Muscle layer of colon (tissue), 2 donors: ENCODE results near the gene PUM1.

ENCODE experiments used
- H3K27ac ChIP-seq: one replicate; pipeline ENCODE4 v1.7.0; 2013; ENCODE audit warnings: low read depth, mild to moderate bottlenecking, low read length, moderate library complexity
- H3K27me3 ChIP-seq, 2 donors: one replicate each; pipeline ENCODE4 v1.7.0; 2013; ENCODE audit warnings: low read length in 2 of 2, mild to moderate bottlenecking in 2 of 2; ENCODE audit not compliant: insufficient read depth in 2 of 2, control insufficient read depth in 1 of 2
- H3K36me3 ChIP-seq: one replicate; pipeline ENCODE4 v1.7.0; 2013; ENCODE audit warnings: mild to moderate bottlenecking, low read length; ENCODE audit not compliant: insufficient read depth
- H3K4me1 ChIP-seq: one replicate; pipeline ENCODE4 v1.7.0; 2013; ENCODE audit warnings: mild to moderate bottlenecking, low read length; ENCODE audit not compliant: insufficient read depth
- H3K4me3 ChIP-seq, 2 donors: one replicate each; pipeline ENCODE4 v1.7.0; 2013; ENCODE audit warnings: low read length in 2 of 2, low read depth in 1 of 2, mild to moderate bottlenecking in 1 of 2, moderate library complexity in 1 of 2
- H3K9ac ChIP-seq: one replicate; pipeline ENCODE4 v1.7.0; 2013; ENCODE audit warnings: low read length
- H3K9me3 ChIP-seq: one replicate; pipeline ENCODE4 v1.7.0; 2013; ENCODE audit warnings: mild to moderate bottlenecking, low read length
- donor health status: abdominal sarcoma.
- donor health status: Adenocarcinoma of cecum.

PUM1 gene

DNA sequence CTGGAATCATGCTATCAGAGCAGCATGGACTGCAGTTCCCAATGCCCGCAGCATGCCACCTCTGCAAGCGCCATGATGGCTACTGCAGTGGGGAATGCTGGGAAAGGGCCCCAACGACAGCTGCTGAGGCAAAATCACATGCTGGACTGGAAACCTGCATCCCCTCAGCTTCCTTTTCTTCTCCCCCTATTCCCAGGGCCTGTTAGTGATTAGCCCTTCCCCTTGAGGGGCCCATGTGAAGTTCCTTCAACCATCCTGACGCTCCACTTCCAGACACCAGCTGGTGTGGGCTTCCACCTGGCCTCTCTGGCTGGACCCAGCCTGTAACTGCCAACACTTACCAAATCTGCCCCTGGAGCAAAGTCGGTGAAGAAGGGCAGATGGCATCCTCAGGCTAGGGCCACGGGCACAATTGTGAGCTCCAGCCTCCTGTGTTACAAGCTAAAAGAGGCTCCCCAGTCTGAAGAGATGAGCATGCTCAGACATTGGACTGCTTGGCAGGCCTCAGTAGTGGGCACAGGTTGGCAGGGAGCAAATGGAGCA is 134.8 kb downstream of the PUM1 start:
- H3K4me3 ChIP-seq = no peak overlapping the region
- H3K27me3 ChIP-seq = no peaks in the 10 kb centered on the region
- H3K36me3 ChIP-seq = peaks cover 40% of the 10 kb centered on the region
- peaks cover 10% of the 10 kb centered on the region for H3K4me1 ChIP-seq
- no peaks in the 10 kb centered on the region for H3K9me3 ChIP-seq
- H3K9ac ChIP-seq = no peak overlapping the region
- no peak overlapping the region for H3K27ac ChIP-seq

DNA sequence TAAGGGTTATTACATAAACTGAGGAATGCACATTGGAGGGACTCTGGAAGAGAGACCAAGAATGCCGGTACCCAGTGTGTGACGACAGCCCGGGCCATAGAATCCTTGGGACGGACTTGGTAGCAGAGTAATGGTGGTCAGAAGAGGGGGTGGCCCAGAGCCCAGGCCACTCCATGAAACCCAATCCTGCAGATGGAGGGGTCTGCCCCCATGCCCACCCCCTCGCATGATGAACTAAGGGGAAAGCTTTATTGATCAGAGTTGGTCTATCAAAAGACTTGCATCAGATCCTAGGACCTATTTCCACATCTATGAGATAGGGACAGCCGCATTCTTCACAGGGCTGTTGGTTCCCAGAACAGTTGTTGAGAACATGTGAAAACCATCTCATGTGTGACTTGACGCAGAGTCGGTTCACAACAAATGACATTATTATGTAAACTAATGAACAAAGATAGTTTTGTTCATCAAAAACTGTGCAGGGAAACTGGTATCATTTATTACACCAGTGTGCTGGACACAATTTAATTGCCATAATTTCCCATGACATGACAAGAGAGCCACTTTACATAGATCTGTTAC is 135.5 kb downstream of the PUM1 start:
- Histone ChIP-seq H3K9ac (no peak overlapping the region), H3K9me3 (no peaks in the 10 kb centered on the region), H3K27ac (no peak overlapping the region), H3K27me3 (no peaks in the 10 kb centered on the region), H3K4me1 (peaks cover 10% of the 10 kb centered on the region), H3K4me3 (no peak overlapping the region), H3K36me3 (peaks cover 35% of the 10 kb centered on the region)

DNA sequence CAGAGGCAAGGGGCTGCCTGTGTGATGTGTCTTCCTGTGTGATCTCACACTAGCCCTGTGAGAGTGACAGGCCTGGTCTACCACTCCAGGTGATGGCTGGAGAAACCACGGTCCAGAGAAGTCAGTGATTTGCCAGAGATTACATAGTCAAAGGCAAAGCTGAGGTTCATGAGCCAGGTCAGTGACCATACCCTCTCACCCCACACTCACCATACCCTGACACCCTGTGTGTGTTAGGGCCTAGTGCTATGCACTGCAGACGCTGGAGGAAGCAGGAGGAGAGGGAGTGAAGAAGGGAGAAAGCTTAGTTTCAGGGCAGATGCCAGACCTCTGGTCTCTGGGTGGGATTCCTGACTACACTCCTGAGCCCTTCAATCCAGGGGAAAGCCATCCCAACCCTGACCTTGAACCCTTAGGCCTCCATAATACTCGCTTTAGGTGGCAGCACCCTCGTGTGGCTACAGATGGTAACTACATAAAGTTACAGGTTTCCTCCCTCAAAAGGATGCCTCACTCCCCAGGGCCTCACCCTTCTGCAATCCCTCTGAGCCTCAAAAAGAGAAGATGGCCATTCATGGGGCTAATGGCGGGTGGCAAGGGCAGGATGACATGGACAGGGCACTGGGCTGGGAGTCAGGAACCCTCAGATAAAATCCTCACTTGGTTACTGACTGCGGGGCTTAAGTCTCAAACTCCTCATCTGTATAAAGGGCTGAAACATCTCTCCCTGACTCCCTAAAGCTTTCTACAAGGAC is 136.2 kb downstream of the PUM1 start:
- Histone ChIP-seq H3K27me3 (no peaks in the 10 kb centered on the region), H3K9ac (no peak overlapping the region), H3K4me1 (peaks cover 10% of the 10 kb centered on the region), H3K9me3 (no peaks in the 10 kb centered on the region), H3K4me3 (no peak overlapping the region), H3K36me3 (peaks cover 28% of the 10 kb centered on the region), H3K27ac (no peak overlapping the region)

DNA sequence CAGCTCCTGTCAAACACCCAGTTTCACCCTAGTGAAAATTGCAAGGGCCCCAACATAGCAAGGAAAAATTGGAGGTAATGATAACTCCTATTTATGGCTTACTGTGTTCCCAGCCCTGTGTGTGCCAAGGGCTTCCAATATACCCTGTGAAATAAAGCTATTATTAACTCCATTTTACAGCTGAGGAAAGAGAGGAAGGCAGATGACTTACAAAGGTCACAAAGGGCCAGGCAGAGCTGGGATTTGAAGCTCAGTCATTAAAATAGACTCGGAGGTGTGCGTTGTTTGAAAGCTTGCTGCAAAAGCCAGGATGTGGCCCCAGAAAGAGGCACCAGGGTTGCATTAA is 136.8 kb downstream of the PUM1 start:
- Histone ChIP-seq H3K36me3 (peaks cover 22% of the 10 kb centered on the region), H3K4me1 (peaks cover 10% of the 10 kb centered on the region), H3K9me3 (no peaks in the 10 kb centered on the region), H3K9ac (no peak overlapping the region), H3K27ac (no peak overlapping the region), H3K4me3 (no peak overlapping the region), H3K27me3 (no peaks in the 10 kb centered on the region)

DNA sequence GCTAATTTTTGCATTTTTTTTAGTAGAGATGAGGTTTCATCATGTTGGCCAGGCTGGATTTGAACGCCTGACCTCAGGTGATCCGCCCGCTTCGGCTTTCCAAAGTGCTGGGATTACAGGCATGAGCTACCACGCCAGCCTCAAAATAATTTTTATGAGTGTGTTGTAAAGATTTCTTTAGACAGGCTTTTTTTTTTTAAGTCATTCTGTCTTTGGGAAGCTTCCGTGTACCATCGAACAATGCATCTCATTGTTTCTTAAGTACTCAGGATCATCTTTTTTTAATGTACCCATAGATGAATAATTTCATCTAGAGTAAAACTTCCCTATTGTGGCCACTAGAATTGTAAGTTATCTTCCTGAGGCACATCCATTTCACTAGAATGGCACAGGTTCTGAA is 137.3 kb downstream of the PUM1 start:
- peaks cover 10% of the 10 kb centered on the region for H3K4me1 ChIP-seq
- no peaks in the 10 kb centered on the region for H3K27me3 ChIP-seq
- H3K9me3 ChIP-seq = no peaks in the 10 kb centered on the region
- H3K9ac ChIP-seq = no peak overlapping the region
- peaks cover 16% of the 10 kb centered on the region for H3K36me3 ChIP-seq
- H3K4me3 ChIP-seq = no peak overlapping the region
- H3K27ac ChIP-seq = no peak overlapping the region

DNA sequence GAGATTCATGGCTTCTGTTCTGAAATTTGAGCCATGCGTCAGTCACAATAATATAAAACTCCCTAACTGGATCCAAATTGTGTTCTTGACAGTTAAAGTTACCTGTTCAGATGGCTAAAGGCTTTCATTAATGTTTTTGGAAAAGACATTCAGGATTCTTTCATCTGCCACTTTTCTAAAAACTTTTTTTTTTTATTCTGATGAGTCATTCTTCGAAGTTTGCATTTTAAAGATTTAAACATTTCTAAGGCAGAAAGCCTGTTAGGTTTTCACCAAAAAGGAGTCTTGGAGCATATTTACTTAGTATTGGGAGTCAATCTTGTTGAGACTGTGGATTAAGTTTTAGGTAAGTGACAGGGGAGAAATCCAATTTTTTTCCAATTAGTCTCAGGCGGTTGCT is 138.1 kb downstream of the PUM1 start:
- Histone ChIP-seq H3K27me3 (no peaks in the 10 kb centered on the region), H3K4me3 (no peak overlapping the region), H3K27ac (no peak overlapping the region), H3K9ac (no peak overlapping the region), H3K4me1 (peaks cover 10% of the 10 kb centered on the region), H3K36me3 (peaks cover 12% of the 10 kb centered on the region), H3K9me3 (no peaks in the 10 kb centered on the region)

DNA sequence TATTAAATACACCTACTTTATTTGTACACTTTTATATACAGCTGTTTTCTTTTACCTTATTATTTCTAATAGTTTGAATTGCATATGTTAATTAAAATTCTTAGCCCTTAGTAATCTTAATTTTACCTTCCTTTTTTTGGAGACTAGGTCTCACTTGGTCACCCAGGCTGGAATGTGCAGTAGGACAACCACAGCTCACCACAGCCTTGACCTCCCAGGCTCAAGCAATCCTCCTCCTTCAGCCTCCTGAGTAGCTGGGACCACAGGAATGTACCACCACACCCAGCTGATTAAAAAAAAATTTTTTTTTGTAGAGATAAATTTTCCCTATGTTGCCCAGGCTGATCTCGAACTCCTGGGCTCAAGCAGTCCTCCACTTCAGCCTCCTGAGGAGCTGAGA is 141.9 kb downstream of the PUM1 start:
- H3K27ac ChIP-seq = no peak overlapping the region
- H3K9me3 ChIP-seq = no peaks in the 10 kb centered on the region
- H3K4me1 ChIP-seq = peaks cover 3% of the 10 kb centered on the region
- H3K27me3 ChIP-seq = no peaks in the 10 kb centered on the region
- H3K9ac ChIP-seq = no peak overlapping the region
- H3K4me3 ChIP-seq = no peak overlapping the region
- H3K36me3 ChIP-seq = no peaks in the 10 kb centered on the region

DNA sequence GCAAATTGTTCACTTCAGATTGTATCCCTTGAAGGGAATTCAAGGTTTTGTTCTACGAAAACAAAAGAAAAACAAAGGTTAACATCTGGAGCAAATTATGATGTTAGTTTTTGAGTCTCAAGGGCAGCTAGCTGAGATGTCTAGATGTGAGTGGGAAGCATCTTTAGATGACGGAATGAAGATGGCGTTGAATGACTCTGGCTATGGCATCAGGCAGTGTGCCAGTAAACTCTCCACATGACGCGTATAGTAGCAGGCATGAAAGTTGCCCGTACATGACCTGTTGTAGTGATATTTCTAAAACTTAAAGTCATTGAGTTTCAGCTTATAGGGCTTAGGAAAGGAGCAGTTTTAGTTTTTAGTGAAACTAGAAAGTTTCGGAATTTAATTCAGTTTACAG is 144.7 kb downstream of the PUM1 start:
- Histone ChIP-seq H3K9me3 (no peaks in the 10 kb centered on the region), H3K27ac (no peak overlapping the region), H3K4me3 (no peak overlapping the region), H3K4me1 (no peaks in the 10 kb centered on the region), H3K36me3 (no peaks in the 10 kb centered on the region), H3K9ac (no peak overlapping the region), H3K27me3 (no peaks in the 10 kb centered on the region)

DNA sequence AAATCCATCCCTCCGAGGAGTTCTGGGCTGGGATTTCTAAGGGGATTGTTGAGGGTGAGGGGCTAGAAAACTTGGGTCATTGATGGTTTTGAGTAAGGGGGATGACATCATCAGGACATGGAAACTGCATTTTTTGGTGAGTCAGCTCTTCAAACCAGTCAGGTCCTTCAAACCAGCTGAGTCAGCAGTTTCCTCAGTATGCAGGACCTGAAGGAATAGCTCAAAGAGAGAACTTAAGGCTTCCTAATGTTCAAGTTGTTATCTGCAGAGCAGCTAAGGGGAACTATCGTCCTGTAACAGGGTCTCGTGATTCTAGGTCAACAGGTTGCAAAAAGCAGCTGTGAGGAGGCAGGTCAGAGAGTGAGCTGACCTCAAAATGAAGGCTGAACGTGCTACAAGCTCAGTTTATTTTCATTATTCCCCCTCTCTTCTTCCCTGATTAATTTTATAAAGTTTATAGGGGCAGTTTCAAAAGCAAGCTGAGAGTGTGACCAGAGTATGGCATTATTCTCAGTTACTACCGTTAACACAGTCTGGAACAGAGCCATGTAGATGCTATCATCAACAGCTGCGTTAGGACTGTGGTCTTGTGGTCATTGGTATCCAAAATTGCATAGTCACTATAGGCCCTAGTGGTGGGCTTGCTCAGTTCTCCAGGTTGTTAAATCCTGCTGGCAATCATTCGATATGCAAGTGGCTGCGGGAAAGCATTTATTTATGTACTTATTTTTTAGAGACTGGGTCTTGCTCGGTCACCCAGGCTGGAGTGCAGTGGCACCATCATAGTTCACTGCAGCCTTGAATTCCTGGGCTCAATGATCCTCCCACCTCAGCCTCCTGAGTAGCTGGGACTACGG is 146.3 kb downstream of the PUM1 start:
- Histone ChIP-seq H3K27me3 (no peaks in the 10 kb centered on the region), H3K9me3 (no peaks in the 10 kb centered on the region), H3K4me1 (no peaks in the 10 kb centered on the region), H3K9ac (no peak overlapping the region), H3K4me3 (no peak overlapping the region), H3K36me3 (no peaks in the 10 kb centered on the region), H3K27ac (no peak overlapping the region)

DNA sequence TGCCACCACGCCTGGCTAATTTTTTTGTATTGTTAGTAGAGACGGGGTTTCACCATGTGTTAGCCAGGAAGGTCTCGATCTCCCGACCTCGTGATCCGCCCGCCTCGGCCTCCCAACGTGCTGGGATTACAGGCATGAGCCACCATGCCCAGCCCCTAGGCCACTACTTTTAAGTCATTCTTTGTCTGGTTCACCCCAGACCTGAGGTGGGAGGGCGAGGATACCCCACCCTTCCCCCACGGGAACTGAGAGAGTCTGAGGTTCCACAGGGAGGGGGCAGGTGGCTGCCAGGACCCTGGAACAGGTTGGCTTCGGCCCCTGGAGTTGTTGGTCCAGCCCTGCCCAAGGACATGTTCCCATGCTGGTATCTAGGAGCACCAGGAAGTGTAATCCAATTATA is 149.2 kb downstream of the PUM1 start:
- Histone ChIP-seq H3K36me3 (no peaks in the 10 kb centered on the region), H3K4me3 (no peak overlapping the region), H3K9ac (no peak overlapping the region), H3K27me3 (no peaks in the 10 kb centered on the region), H3K4me1 (peaks cover under 1% of the 10 kb centered on the region), H3K27ac (no peak overlapping the region), H3K9me3 (no peaks in the 10 kb centered on the region)

DNA sequence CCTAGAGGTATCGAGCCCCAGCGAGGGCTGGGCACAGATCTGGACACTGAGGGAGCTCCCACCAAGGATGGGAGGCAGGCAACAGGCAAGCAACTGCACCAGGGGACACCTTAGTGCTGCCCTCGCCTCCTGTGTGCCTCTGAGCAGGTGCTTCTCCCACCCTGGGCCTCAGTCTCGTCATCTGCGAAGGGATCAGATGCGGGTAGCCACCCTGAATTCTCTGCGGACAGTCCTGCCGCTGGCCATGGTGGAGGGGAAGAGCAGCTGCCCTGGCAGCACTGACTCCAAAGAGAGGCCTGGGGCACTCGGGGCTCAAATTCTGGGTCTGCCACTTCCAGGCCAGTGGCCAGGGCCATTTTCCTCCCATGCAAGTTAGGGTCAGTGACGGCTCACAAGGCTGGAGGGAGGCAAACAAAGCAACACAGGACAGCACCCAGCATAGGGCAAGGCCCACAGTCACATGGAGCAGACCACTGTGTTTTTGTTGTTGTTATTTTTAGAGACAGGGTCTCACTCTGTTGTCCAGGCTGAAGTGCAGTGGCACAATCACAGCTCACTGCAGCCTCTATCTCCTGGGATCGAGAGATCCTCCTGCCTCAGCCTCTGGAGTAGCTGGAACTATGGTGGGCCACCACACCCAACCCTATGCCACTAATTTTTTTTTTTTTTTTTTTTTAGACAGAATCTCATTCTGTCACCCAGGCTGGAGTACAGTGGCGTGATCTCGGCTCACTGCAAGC is 149.9 kb downstream of the PUM1 start:
- H3K27me3 ChIP-seq = no peaks in the 10 kb centered on the region
- no peak overlapping the region for H3K4me3 ChIP-seq
- H3K36me3 ChIP-seq = no peaks in the 10 kb centered on the region
- no peak overlapping the region for H3K9ac ChIP-seq
- no peak overlapping the region for H3K27ac ChIP-seq
- peaks cover 6% of the 10 kb centered on the region for H3K4me1 ChIP-seq
- no peaks in the 10 kb centered on the region for H3K9me3 ChIP-seq
